OCI-M1 (cell line): ENCODE measurements around the gene LMTK2.

Experiments used
- DNase-seq: peaks from one replicate; lab custom pipeline; 2025; lab: John Stamatoyannopoulos, UW

The LMTK2 gene

DNA sequence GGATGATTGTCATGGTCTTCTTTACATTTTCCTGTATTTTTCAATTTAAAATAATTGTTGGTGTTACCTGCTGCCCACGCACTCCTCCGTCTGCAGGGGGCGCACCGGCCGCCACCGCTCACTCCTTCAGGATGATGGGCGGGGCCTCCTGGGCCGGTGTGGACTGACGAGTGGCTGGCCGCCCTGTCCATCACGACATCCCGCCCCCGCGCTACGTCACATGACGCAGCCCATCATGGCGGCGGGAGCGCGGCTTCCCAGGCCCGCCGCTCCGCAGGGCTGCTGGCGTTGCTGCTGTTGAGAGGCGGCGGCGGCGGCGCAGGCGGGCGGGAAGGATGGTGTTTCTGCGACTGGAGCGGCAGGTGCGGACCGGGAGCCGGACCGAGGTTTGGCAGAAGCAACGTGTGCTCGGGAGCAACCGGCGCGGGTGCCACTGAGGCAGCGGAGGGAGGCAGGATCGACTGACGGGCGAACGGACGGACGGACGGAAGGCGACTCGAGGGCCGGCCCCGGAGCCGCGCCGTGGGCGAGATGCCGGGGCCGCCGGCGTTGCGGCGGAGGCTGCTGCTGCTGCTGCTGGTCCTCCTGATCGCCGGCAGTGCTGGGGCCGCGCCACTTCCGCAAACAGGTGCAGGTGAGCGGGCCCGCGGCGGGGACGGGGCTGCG lies at the start of gene LMTK2:
Gene LMTK2, plus strand, starts transcription at position 216 of the 666 bp plus-strand sequence. Its CDS starts 316 bp downstream, at position 532.
- DNase-seq, result peak; percentile 98

DNA sequence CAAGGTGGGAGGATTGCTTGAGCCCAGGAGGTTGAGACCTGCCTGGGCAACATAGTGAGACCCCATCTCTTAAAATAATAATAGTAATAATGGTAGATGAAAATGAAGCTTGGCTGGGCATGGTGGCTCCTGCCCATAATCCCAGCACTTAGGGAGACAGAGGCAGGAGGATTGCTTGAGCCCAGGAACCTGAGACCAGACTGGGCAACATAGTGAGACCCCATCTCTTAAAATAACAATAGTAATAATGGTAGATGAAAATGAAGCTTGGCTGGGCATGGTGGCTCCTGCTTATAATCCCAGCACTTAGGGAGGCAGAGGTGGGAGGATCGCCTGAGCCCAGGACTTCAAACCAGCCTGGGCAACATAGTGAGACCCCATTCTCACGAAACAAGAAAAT lies 49.5 kb upstream of the LMTK2 start:
- DNase-seq, result no peak

DNA sequence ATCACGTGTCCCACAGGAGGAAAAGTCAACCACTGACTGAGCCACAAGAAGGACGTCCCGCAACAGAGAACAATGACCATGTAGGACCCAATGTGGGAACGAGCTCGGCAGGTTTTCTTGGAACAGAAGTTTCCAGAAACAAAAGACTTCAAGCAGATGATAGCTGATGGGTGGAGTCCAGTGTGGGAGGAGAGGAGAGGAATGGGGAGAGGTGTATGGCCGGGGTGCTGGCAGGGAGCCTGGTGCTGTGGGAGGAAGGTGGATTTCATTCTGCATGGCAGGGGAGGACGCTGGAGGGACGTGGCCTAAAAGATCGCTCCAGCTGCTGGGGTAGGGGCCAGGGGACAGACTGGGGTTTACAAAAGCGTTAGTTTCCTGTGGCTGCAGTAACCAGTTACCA lies 48.5 kb upstream of the LMTK2 start:
- DNase-seq, result peak; percentile 67

DNA sequence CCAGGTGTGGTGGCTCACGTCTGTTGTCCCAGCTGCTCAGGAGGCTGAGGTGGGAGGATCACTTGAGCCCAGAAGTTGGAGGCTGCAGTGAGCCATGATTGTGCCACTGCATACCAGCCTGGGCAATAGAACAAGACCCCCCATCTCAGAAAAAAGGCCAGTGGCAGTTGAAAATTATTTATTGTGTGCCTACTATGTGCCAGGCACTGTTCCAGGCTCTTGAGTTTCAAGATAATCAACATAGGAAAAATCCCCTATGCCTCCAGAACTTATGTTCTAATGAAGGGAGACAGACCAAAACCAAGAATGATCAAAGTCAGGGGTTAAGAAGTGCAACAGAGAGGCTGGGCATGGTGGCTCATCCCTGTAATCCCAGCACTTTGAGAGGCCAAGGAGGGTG lies 42.4 kb upstream of the LMTK2 start:
- DNase-seq, result no peak

DNA sequence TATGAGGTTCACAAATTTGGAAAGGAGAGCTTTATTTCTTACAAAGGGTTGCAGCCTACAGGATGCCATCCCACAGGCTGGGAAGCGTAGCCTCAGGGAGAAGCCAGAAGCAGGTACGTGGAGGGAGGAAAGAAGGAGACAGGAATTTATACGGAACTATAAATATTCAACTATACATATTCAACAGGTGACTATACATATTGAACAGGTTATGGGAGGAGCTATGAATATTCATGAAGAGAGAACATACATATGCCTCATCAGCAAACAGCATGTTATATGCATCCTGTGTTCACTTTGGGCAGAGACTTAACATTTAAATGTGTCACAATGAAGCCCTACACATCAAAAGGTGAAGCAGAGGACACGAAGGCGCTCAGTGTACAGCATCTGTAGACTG lies 40.5 kb upstream of the LMTK2 start:
- DNase-seq, result no peak

DNA sequence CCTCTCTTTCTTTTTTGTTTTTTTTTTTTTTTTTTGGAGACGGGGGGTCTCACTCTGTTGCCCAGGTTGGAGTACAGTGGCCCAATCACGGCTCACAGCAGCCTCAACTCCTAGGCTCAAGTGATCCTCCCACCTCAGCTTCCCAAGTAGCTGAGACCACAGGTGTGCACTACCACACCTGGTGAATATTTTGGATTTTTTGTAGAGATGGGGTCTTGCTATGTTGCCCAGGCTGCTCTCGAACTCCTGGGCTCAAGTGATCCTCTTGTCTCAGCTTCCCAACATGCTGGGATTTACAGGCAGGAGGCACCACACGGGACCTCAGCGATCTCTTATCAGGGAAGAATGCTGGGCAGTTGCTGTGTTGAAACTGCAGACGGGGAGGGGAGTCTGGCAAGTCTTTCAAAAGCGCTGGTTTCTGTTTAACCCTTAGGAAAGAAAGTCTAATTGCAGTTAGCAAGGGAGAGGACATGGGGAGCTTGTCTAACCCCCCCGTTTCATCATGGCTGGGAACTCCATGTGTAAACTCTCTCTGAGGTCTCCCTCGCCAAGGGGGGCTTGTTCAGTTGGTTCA lies 39.6 kb upstream of the LMTK2 start:
- peak; percentile 28 for DNase-seq

DNA sequence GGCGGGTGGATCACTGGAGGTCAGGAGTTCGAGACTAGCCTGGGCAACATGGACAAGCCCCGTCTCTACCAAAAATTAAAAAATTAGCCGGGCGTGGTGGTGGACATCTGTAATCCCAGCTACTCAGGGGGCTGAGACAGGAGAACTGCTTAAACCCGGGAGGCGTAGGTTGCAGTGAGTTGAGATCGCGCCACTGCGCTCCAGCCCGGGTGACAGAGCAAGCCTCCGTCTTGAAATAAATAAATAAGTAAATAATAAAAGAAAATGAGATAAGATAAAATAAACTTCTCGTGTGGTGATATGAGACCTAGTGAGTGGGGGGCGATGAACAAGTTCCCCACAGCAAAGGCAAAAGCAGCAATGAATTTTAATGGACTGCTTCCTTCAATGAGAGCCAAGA lies 33.6 kb upstream of the LMTK2 start:
- no peak for DNase-seq

DNA sequence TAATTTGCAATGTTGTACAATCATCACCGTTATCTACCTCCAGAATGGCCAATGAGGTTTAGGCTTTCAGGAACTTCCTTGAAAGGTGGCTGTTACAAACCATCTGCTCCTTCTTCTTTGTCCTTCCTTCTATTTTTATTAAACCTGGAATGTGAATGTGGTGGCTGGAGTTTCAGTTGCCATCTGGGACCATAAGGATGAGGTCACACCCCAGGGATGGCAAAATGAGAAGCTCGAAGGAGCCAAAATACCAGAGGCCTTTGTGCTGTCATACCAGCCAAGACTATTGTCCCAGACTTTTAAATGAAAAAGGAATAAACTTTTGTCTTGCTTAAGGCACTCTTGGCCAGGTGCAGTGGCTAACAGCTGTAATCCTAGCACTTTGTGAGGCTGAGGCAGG lies 30.9 kb upstream of the LMTK2 start:
- DNase-seq, result no peak

DNA sequence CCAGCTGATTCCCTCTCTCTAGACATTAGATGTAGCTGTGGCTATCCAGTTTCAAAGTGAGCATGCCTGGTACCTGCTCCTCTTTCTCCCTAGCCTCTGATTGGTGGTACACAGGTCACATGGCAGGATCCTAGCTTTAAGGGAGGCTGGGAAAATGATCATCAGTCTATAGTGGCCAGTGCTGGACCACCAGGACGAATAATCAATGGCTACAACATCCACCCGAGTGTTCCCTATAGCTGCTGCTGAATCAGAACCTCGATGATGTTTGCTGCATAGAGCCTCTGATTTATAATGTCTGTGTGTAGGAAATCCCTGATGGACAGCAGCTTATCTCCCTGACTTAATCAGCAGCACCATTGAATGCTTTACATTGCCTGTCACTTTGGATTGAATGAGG lies 28.9 kb upstream of the LMTK2 start:
- no peak for DNase-seq

DNA sequence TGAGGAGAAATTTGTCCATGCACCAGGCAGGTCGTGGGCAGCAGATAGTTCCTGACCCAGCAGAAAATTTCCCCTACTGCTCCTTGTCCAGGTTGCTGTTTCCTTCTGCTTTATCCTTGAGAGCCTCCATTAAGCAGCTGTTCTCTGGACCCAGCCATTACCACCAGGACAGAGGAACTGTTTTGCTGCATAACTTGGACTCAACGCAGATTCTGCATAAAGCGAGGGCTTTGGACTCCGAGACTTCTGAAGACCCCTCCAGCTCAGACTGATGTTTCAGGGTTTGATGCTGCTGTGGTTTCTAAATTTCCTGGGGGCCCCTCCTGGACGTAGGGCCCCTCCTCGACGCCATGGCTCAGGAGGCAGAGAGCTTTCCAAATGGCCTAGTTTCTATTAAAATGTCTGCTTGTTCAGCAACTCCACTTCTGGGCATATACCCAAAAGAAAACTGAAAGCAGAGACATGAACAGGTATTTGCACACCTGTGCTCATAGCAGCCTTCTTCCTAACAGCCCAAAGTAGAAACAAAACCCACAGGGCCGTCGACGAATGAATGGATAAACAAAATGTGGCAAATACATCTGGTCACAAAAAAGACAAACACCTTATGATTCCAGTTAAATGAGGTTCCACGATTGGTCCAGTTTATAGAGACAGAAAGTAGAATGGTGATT lies 28.3 kb upstream of the LMTK2 start:
- DNase-seq, result no peak

DNA sequence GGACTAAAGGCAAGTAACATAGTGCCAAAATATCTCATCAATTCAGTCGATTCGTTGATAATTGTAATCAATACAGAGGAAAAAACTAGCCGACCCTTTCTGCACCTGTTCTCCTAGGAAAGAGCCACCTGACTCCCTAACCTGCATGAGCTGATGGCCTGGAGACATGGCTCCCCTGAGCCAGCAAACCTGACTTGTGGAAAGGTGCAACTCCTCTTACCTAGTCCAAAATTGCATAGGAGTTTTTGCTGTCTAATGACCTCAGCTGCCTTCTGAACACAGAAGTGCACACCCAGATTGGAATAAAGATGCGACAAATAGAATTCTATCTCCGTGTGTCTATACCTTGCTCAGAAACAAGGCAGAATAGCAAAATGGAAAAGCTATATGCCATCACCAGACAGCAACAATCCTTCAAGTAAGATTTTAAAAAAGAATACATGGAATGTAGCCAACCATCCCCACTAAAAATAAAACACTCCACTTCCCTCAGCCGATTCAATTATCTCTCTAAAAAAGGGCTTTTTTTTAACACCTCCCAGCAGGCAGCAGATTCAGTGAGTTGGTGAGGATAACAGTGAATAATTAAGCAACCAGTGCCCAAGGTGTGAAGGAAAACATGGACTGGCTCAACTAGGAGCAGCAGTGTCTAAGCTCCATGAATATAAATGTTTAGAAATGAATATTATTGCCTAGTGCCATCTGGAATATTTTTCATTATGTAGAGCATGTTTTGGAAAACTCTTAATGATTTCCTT lies 26.6 kb upstream of the LMTK2 start:
- DNase-seq, result peak; percentile 43

DNA sequence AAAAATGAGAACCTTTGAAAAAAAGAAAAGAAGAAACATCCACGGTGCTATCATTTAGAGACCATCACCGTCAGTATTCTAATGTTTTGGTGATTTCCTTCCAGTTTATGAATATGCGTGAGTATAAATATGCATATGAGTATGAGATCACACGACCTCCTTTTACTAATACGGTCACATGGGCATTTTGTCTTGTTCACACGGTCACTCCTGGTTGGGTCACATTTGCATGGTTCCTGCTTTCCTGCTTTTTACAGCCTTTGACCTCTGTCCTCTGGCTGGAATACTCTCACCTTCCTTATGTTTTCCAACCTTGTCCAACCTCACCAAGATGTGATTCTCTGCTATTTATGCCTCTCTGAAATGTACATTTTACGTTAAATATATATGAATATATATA lies 25.3 kb upstream of the LMTK2 start:
- no peak for DNase-seq

DNA sequence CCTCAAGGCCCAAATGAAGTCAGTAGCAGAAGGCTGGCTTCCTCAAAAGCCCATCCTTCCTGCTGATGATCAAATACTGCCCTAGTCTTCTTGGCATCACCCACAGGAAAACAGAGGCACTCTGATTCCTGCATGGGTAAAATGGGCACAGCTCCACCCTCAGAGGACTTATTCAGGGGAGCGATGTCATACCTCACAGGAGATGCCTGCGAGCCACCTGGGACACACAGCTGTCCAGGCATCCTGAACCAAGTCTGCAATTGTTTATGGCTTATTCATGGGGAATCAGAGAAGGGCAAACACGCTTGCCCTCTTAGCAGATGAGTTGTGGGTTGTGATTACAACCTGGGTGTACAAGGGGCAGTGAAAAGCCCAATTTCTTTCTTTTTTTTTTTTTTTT lies 22.0 kb upstream of the LMTK2 start:
- DNase-seq, result no peak

DNA sequence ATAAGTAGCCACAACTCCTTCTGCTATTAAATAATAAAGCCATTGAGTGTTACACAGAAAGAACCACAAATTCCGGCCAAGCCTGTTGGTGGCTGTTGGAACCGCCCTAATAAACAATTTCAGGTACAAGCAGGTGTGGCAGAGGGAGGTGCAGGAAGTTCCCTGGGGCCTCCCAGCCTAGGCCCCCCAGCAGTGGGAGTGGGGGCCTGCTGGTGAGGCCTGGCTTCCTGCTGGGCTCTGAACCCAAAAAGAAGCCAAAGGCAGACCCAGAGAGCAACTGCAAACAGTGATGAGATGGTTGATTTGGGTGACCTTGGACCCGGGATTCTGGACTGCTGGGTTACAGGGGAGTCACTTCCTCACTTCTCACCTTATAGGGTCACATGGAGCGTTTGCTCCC lies 21.0 kb upstream of the LMTK2 start:
- no peak for DNase-seq

DNA sequence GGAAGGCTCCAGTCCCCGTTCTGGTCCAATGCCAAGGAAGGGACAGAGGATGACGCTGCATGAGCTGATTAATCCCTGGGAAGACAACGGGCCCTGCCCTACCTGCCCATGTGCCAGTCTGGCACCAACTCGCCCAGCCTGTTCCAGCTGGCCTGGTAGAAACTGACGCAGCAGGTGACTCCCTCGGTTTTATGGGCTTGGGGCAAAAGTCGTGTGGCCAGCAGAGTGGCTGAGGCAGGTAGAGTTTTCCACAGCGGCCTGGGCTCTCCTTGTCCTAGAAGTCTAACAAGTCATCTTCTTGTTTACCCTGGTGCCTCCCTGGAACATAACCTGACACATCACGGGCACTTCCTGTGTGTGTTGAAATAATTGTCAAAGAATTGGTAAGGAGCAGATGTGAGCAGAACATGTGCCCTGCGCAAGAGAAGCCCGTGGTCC lies 20.4 kb upstream of the LMTK2 start:
- DNase-seq, result no peak

DNA sequence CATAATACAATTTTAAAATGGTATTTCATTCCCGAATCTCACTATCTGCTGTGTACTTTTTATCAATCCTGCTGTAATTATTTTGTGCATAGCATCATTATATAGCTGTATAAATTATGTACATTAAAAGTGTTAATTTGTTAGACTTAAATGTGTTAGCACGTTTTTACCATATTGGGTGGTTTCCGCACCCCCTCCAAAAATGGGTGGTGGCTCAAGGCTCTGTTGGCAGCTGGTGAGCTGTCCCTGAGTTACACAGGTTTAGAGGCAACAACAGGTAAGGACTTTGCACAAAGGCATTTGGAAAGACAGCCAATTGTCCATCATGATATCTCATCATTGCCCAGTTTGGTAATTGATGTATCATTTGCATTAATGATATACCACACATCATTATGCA lies 18.6 kb upstream of the LMTK2 start:
- no peak for DNase-seq

DNA sequence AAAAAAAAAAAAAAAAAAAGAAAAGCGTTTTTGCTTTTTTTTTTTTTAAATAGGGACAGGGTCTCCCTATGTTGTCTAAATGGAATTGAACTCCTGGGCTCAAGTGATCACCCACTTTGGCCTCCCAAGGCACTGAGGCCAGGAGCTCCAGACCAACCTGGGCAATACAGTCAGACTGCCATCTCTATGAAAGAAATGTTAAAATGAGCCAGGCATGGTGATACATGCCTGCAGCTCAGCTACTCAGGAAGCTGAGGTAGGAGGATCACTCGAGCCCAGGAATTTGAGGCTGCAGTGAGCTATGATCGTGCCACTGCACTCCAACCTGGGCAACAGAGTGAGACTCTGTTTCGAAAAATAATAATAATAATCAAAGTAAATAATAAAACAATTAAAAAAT lies 16.5 kb upstream of the LMTK2 start:
- DNase-seq, result no peak

DNA sequence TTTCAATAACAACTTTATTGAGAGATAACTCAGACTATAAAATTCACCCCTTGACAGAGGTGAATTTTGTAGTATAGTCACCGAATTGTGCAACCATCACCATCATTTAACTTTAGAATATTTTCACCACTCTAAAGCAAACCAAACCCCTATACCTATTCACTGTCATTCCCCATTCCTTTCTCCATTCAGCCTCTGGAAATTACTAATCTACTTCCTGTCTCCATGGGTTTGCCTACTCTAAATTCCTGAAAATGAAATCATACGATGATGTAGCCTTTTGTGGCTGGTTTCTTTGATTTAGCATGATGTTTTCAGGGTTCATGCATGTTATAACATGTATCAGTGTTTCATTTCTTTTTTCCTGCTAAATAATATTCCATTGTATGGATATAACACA lies 15.6 kb upstream of the LMTK2 start:
- no peak for DNase-seq

DNA sequence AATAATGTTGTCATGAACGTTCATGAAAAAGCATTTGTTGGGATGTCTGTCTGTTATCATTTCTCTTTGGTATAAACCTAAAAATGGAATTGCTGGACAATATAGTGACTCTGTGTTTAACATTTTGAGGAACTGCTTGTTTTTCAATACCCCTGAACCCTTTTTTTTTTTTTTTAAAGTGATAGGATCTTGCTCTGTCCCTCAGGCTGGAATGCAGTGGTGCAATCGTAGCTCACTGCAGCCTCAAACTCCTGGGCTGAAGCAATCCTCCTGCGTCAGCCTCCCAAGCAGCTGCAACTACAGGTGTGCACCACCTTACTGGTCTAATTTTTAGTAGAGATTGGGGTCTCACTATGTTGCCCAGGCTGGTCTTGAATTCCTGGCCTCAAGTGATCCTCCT lies 15.1 kb upstream of the LMTK2 start:
- no peak for DNase-seq

DNA sequence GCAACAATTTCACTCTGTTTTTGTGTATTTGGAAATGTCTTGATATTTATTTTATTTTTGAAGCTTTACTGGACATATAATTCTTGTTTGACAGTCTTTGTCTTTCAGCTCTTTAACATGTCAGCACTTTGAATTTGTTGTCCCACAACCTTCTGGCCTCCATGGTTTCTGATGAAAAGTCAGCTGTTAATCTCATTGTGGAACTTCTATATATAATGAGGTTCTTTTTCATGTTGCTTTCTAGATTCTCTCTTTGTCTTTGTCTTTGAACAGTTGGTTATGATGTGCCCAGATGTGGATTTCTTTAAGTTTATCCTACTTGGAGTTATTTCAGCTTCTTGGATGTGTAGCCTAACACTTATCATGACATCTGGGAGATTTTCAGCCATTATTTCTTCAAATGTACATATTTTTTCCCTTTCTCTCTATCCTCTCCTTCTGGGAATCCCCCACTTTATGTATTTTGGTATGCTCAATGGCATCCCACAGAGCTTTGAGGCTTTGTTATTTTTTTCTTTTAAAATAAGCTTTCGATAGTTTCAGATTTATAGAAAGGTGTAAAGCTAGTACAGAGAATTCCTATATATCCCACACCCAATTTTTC lies 9.5 kb upstream of the LMTK2 start:
- DNase-seq, result peak; percentile 56

DNA sequence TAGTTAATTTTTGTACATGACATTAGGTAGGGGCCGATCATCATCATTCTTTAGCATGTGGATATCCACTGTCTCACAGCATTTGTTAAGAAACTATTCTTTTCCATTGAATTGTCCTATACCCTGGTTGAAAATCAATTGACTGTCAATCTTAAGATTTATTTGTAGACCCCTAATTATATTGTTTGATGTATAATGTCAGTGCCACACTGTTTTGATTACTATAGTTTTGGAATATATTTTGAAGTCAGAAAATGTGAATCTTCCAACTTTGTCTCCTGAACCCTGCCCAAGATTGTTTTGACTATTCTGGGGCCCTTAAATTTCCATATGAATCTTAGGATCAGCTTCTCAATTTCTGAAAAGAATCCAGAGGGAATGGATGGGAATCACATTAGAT lies 6.6 kb upstream of the LMTK2 start:
- DNase-seq, result no peak

DNA sequence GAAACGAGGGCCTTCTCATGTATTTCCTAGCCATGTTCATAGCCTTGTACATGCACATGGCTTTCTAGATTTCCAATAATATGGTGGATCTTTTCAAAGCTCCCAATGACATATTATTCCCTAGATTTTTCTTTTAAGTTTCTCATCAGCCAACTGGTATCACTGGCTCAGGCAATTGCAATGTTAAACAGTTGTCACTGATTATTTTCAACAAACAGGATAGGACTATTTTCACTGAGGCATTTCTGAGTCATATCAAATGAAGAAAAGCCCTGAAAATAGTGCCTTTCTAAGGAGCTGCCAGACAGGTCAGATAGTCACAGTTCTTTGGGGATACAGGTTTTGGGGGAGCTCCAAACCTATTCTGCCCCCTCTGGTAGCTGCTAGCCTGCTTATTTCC lies 4.5 kb upstream of the LMTK2 start:
- no peak for DNase-seq
